Measurements from ENCODE around the gene LRATD1.

GRCh38 chr2:14631406-14632040, 994 bp upstream of the LRATD1 start:
- no peak for TF ChIP-seq ELF4 (IDR thresholded peaks at IDR 0.05)
- no peak for TF ChIP-seq SUZ12 (IDR thresholded peaks at IDR 0.05)
